Measurements from ENCODE around the gene KLC3. TPM values are rescaled to one million over a fixed set of nuclear protein-coding genes. Genes with fewer than 3 reads are reported as not detected.

Gene KLC3
- 22.8 TPM for total RNA-seq (2021; ENCODE audit: unreplicated experiment)
- polyA plus RNA-seq (2012): 25.8 and 27.7 TPM in 2 replicates
- percentile 49 among the genes with signal in this experiment for Bru-seq, nascent RNA
- percentile 66 among the genes with signal in this experiment for BruChase-seq, experiment 1, labeled RNA remaining after a 6-hour chase
- BruChase-seq, experiment 2, labeled RNA remaining after a 2-hour chase: percentile 54 among the genes with signal in this experiment
- long read RNA-seq, transcript KLC3-201 (13 exons, 1,780 nt): major isoform, 71 of 85 reads
- long read RNA-seq, partial matches to known transcripts: 3 of 85 reads
- long read RNA-seq, other reads (novel, unspliced or antisense): 9 of 85 reads

DNA sequence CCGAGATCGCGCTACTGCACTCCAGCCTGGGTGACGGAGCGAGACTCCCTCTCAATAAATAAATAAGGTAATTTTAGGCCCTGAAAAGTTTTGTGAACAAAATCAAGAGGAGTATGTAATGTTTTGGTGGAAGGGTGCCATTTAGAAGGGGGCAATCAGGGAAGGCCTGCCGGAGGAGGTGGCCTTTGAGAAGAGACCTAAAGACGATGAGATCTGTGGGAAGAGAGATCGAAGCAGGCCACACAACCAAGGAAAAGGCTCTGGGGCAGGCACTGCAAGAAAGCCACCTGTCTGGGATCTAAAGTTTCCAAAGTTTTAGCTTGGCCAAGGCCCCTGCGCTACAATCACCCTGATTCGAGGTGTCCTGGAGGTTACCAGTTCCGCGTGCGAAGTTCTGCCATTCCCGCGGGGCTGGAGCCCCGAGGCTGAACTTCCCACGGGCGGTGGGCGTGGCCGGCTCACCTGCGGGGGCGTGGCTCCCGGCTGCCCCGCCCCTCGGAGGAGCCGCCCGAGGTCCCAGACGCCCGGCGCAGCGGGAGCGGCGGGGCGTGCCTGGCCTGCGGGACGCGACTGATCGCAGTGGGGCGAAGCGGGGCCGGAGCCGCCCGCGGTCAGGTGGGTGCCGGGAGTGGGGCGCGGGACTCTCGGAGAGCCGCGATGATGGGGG lies at the start of gene KLC3:
TSS of gene KLC3 (plus strand) at position 519 of the 667 bp plus-strand sequence. CDS start 4,792 bp downstream, outside the sequence.
- Histone ChIP-seq H3K9me3 (ENCODE audit: control insufficient read depth in 1 of 2, insufficient read depth in 1 of 2, low read depth in 1 of 2, low read length in 2 of 2) (no peaks in the 10 kb centered on the region), H3K79me2 (ENCODE audit: insufficient read depth, low read length) (0 out of 2 replicates have a peak, but pooled peaks cover 3% of the 10 kb centered on the region), H3K9ac (ENCODE audit: low read length) (peak within 1 kb of the TSS; percentile 76), H2AFZ (ENCODE audit: low read depth, low read length, poor library complexity, severe bottlenecking) (no peak within 1 kb of the TSS), H3K9me2 (ENCODE audit: insufficient read depth) (no peaks in the 10 kb centered on the region), H3K36me3 (ENCODE audit: control insufficient read depth in 1 of 2, insufficient read depth in 2 of 2, low read length in 2 of 2) (no peaks in the 10 kb centered on the region), H3K27ac (ENCODE audit: low read depth, low read length) (peak within 1 kb of the TSS; percentile 30; the same call in 1 of the 2 replicates), H3K4me2 (ENCODE audit: low read length) (peak within 1 kb of the TSS; percentile 93), H4K20me1 (ENCODE audit: insufficient read depth) (no peaks in the 10 kb centered on the region), H3K4me3 (replicated peaks in 1 of 2; ENCODE audit: low read depth in 1 of 2, low read length in 2 of 2) (peak within 1 kb of the TSS; percentile 67 to 81), H3K4me1 (ENCODE audit: control insufficient read depth in 1 of 2, insufficient read depth in 2 of 2, low read length in 2 of 2) (peaks cover 23 to 55% of the 10 kb centered on the region in 2 experiments), H3K27me3 (ENCODE audit: insufficient read depth, low read length) (no peaks in the 10 kb centered on the region)
- TF ChIP-seq EGR1 (IDR thresholded peaks at IDR 0.05; ENCODE audit: low read depth) (peak; percentile 61; the same call in 1 of the 2 replicates), TCF7L2 (IDR thresholded peaks at IDR 0.05; ENCODE audit: borderline replicate concordance, extremely low read depth, insufficient read depth, insufficient read length) (peak; percentile 16), POLR2AphosphoS5 (IDR thresholded peaks at IDR 0.05; ENCODE audit: low read depth, low read length) (peak; percentile 84), POLR2A (IDR thresholded peaks at IDR 0.05; ENCODE audit: borderline replicate concordance, extremely low read depth, insufficient read depth, insufficient read length) (peak; percentile 55), CBX3 (IDR thresholded peaks at IDR 0.05; ENCODE audit: low read depth) (no peak)
- CTCF ChIA-PET: no interaction called here
- intact Hi-C loops (cut with micrococcal nuclease): no loop called here
- DNase-seq (ENCODE audit: low read depth, low spot score) (peak; percentile 27), ATAC-seq (peak; percentile 72)
- POLR2A ChIA-PET: no interaction called here
- RAD21 ChIA-PET (ENCODE audit: low non-redundant PET in 1 of 2, low total read pairs in 2 of 2, uncharacterized antibody in 2 of 2, unreplicated experiment in 2 of 2): no interaction called here
- no TSS peak for BruUV-seq (replicated peaks)

DNA sequence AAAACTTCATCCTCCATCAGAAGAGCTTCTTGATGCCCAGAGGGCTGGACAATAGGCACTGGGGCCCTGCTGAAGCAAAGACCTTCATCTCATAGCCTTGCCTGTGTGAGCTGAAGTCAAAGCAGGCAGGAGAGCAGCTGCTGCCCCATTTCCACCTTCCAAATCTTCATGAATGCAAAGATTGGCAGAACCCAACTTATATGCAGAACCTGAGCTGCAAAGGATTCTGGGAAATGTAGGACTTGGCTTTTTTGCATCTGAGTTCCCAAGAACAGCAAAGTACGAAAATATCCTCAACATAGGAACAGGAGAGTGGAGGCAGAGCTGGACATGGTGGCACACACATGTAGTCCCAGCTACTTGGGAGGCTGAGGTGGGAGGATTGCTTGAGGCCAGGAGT lies 48.7 kb upstream of the KLC3 start:
- Histone ChIP-seq H2AFZ (ENCODE audit: low read depth, low read length, poor library complexity, severe bottlenecking) (no peak overlapping the region), H3K36me3 (ENCODE audit: control insufficient read depth in 1 of 2, insufficient read depth in 2 of 2, low read length in 2 of 2) (peaks cover 4 to 9% of the 10 kb centered on the region in 2 experiments; a peak in 2 of 4 replicates), H3K79me2 (ENCODE audit: insufficient read depth, low read length) (no peaks in the 10 kb centered on the region), H4K20me1 (ENCODE audit: insufficient read depth) (no peaks in the 10 kb centered on the region), H3K27ac (ENCODE audit: low read depth, low read length) (no peak overlapping the region), H3K9ac (ENCODE audit: low read length) (no peak overlapping the region), H3K9me2 (ENCODE audit: insufficient read depth) (no peaks in the 10 kb centered on the region), H3K27me3 (ENCODE audit: insufficient read depth, low read length) (no peaks in the 10 kb centered on the region), H3K4me1 (ENCODE audit: control insufficient read depth in 1 of 2, insufficient read depth in 2 of 2, low read length in 2 of 2) (peaks cover 3 to 24% of the 10 kb centered on the region in 2 experiments; a peak in 3 of 4 replicates), H3K9me3 (ENCODE audit: control insufficient read depth in 1 of 2, insufficient read depth in 1 of 2, low read depth in 1 of 2, low read length in 2 of 2) (no peaks in the 10 kb centered on the region), H3K4me3 (replicated peaks in 1 of 2; ENCODE audit: low read depth in 1 of 2, low read length in 2 of 2) (no peak overlapping the region), H3K4me2 (ENCODE audit: low read length) (no peak overlapping the region)
- ATAC-seq (no peak), DNase-seq (ENCODE audit: low read depth, low spot score) (no peak)
- ChIA-PET CTCF (interaction anchor here (1.4 kb wide), 1 partner anchor 43 kb away, joined by 4 read pairs; no protein-coding TSS in a partner anchor), RAD21 (ENCODE audit: low non-redundant PET in 1 of 2, low total read pairs in 2 of 2, uncharacterized antibody in 2 of 2, unreplicated experiment in 2 of 2) (no interaction called here), POLR2A (no interaction called here)
- no TSS peak for BruUV-seq (replicated peaks)
- intact Hi-C loops (cut with micrococcal nuclease): no loop called here
- TF ChIP-seq POLR2A (IDR thresholded peaks at IDR 0.05; ENCODE audit: borderline replicate concordance, extremely low read depth, insufficient read depth, insufficient read length) (no peak), EZH2phosphoT487 (IDR thresholded peaks at IDR 0.05; ENCODE audit: borderline replicate concordance) (no peak), TCF7L2 (IDR thresholded peaks at IDR 0.05; ENCODE audit: borderline replicate concordance, extremely low read depth, insufficient read depth, insufficient read length) (no peak), EGR1 (IDR thresholded peaks at IDR 0.05; ENCODE audit: low read depth) (no peak), SIN3A (IDR thresholded peaks at IDR 0.05; ENCODE audit: low read depth) (no peak), SP1 (IDR thresholded peaks at IDR 0.05; ENCODE audit: low read depth) (no peak), ZNF274 (IDR thresholded peaks at IDR 0.05; ENCODE audit: low read depth, low read length) (no peak), ELF1 (IDR thresholded peaks at IDR 0.05; ENCODE audit: borderline replicate concordance, low read depth) (no peak), FOSL1 (IDR thresholded peaks at IDR 0.05; ENCODE audit: low read depth) (no peak), RAD21 (IDR thresholded peaks at IDR 0.05; ENCODE audit: low read depth) (no peak), CEBPB (IDR thresholded peaks at IDR 0.05; ENCODE audit: low read depth) (no peak)
- TF ChIP-seq, protein P1, sequence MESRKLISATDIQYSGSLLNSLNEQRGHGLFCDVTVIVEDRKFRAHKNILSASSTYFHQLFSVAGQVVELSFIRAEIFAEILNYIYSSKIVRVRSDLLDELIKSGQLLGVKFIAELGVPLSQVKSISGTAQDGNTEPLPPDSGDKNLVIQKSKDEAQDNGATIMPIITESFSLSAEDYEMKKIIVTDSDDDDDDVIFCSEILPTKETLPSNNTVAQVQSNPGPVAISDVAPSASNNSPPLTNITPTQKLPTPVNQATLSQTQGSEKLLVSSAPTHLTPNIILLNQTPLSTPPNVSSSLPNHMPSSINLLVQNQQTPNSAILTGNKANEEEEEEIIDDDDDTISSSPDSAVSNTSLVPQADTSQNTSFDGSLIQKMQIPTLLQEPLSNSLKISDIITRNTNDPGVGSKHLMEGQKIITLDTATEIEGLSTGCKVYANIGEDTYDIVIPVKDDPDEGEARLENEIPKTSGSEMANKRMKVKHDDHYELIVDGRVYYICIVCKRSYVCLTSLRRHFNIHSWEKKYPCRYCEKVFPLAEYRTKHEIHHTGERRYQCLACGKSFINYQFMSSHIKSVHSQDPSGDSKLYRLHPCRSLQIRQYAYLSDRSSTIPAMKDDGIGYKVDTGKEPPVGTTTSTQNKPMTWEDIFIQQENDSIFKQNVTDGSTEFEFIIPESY (IDR thresholded peaks at IDR 0.05; ENCODE audit: extremely low read depth, insufficient replicate concordance, low read length): no peak

Data from HCT116 (cell line).